OCI-LY7 (cell line): Measurements from ENCODE around the gene ATP2B1.

ENCODE experiments used
- EZH2phosphoT487 ChIP-seq: fragments of 200-600 bp; sonication (generic); IDR thresholded peaks from 2 replicates; pipeline ENCODE4 v1.6.1; 2018; ENCODE audit warnings: low read depth, borderline replicate concordance, mild to moderate bottlenecking, mixed run types, antibody characterized with exemption, low read length, moderate library complexity, mixed read lengths
- TF ChIP-seq, protein P1 (sequence below): fragments of 200-600 bp; sonication (generic); conservative IDR thresholded peaks from 2 replicates; pipeline ENCODE4 v1.5.1; 2014; ENCODE audit warnings: mild to moderate bottlenecking, antibody characterized with exemption, low read length, moderate library complexity, mixed read lengths

DNA sequence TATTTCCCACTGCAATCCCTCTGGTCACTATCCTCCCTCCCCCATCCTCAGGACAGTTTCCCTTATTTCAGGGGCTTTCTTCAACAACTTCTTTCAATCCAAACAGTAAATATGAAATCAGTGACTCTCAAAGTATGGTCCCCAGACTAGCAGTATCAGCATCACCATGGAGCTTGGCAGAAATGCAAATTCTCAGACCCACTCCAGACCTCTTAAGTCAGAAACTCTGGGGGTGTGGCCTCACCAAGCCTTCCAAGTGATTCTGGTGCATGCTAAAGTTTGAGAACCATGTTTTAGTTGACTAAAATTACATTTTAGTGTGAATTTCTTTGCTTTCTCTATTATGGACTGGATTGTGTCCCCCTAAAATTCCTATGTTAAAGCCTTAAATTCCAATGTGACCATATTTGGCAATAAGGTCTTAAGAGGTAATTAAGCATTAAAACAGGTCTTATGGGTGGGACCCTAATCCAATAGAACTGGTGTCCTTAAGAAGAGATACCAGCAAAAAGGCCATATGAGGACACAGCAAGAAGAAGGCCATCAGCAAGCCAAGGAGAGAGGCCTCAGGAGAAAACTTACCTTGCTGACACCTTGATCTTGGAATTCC lies 23.2 kb downstream of the ATP2B1 start:
- TF ChIP-seq, protein P1, sequence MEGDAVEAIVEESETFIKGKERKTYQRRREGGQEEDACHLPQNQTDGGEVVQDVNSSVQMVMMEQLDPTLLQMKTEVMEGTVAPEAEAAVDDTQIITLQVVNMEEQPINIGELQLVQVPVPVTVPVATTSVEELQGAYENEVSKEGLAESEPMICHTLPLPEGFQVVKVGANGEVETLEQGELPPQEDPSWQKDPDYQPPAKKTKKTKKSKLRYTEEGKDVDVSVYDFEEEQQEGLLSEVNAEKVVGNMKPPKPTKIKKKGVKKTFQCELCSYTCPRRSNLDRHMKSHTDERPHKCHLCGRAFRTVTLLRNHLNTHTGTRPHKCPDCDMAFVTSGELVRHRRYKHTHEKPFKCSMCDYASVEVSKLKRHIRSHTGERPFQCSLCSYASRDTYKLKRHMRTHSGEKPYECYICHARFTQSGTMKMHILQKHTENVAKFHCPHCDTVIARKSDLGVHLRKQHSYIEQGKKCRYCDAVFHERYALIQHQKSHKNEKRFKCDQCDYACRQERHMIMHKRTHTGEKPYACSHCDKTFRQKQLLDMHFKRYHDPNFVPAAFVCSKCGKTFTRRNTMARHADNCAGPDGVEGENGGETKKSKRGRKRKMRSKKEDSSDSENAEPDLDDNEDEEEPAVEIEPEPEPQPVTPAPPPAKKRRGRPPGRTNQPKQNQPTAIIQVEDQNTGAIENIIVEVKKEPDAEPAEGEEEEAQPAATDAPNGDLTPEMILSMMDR = no peak
- TF ChIP-seq EZH2phosphoT487 = no peak
